ENCODE measurements around the gene DZIP3. TPM values are rescaled to one million over a fixed set of nuclear protein-coding genes. Genes with fewer than 3 reads are reported as not detected.
A peak's percentile ranks its signal among the peaks of the same experiment; 100 is the strongest.

Gene DZIP3
- 3.0 and 6.0 TPM in 2 replicates for total RNA-seq (2014; rRNA removed; shearing (Covaris generic); ENCODE audit: low replicate concordance)

GRCh38 chr3:108589081-108589997 lies at the start of gene DZIP3, which contains the start of gene CIP2A:
TSS of gene DZIP3 (plus strand) at chr3:108589722. CDS start at chr3:108605407, 15,685 bp downstream.
TSS of gene CIP2A (minus strand) at chr3:108589438. CDS start at chr3:108589375, 63 bp downstream.
- peak; percentile 92 for DNase-seq (ENCODE audit: low read depth)
- in situ Hi-C loops (cut with HindIII; ENCODE audit: low pct_unique_long_range_greater_than_20kb, low sequenced_read_pairs): no loop called here

- in situ Hi-C loops (cut with HindIII; ENCODE audit: low pct_unique_long_range_greater_than_20kb, low sequenced_read_pairs): no loop called here
Measured at GRCh38 chr3:108546247-108546646, 43.3 kb upstream of the DZIP3 start.

GRCh38 chr3:108546692-108547091 lies 42.8 kb upstream of the DZIP3 start:
- in situ Hi-C loops (cut with HindIII; ENCODE audit: low pct_unique_long_range_greater_than_20kb, low sequenced_read_pairs): no loop called here
- no peak for DNase-seq (ENCODE audit: low read depth)

More at GRCh38 chr3:108546247-108546646, 43.3 kb upstream of the DZIP3 start:
- DNase-seq (ENCODE audit: low read depth): no peak

DNA sequence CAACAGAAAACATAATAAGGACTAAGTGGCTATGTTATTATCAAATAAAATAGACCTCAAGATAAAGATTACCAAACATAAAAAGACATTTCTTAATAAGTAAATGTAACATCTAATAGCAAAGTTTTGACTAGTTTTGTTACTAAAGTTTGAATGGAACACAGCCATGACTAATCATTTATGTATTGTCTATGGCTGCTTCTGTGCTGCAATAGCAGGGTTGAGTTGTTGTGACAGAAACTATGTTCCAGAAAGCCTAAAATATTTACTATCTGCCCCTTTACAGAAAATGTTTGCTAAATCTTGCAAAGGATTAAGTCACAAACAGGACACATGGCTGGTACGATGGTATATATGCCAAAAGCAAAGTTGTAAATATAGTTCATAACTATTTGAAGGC lies 41.2 kb upstream of the DZIP3 start:
- in situ Hi-C loops (cut with HindIII; ENCODE audit: low pct_unique_long_range_greater_than_20kb, low sequenced_read_pairs): no loop called here
- DNase-seq (ENCODE audit: low read depth): no peak

DNA sequence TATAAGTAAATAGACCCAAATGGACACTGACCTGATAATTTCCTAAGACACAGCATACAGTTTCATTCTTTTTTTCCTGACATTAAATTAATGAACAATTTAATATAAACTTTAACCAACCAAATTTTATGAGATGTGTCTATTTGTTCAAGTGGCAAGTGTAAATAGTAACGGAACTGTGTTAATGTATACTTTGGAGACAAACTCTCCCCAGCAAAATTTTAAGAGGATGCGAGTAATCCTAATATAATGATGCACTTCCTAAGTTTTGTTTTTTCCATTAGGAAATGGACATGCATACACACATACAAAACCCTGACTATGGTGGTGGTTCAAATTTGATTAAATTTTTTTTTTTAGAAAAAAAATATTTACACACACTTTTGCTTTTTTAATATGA lies 40.6 kb upstream of the DZIP3 start:
- no peak for DNase-seq (ENCODE audit: low read depth)
- in situ Hi-C loops (cut with HindIII; ENCODE audit: low pct_unique_long_range_greater_than_20kb, low sequenced_read_pairs): no loop called here

GRCh38 chr3:108552267-108553159 lies 37.0 kb upstream of the DZIP3 start:
- in situ Hi-C loops (cut with HindIII; ENCODE audit: low pct_unique_long_range_greater_than_20kb, low sequenced_read_pairs): no loop called here
- peak; percentile 36 for DNase-seq (ENCODE audit: low read depth)

DNA sequence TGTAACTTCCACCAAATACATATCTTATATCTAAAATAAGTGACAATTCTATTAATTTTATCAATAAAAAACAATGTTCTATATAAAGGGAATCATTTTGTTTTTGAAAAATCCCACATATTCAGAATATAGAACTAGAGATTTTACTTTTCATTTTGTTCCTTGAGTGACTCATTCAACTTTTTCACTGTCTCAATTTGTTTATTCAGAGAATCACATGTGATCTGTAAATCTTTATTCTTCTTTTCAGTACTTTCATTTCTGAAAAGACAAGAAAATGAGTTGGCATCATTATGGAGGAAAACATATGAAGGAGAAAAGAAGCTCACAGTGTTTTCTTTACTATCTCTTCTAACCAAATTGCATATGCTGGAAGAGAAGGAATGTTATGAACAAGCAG lies 35.3 kb upstream of the DZIP3 start:
- in situ Hi-C loops (cut with HindIII; ENCODE audit: low pct_unique_long_range_greater_than_20kb, low sequenced_read_pairs): no loop called here
- peak; percentile 31 for DNase-seq (ENCODE audit: low read depth)

GRCh38 chr3:108554913-108555571 lies 34.5 kb upstream of the DZIP3 start:
- in situ Hi-C loops (cut with HindIII; ENCODE audit: low pct_unique_long_range_greater_than_20kb, low sequenced_read_pairs): no loop called here

GRCh38 chr3:108555966-108556581 lies 33.4 kb upstream of the DZIP3 start:
- in situ Hi-C loops (cut with HindIII; ENCODE audit: low pct_unique_long_range_greater_than_20kb, low sequenced_read_pairs): no loop called here
- no peak for DNase-seq (ENCODE audit: low read depth)

More at GRCh38 chr3:108554913-108555571, 34.5 kb upstream of the DZIP3 start:
- peak; percentile 77 for DNase-seq (ENCODE audit: low read depth)

GRCh38 chr3:108562565-108562964 lies 27.0 kb upstream of the DZIP3 start:
- in situ Hi-C loops (cut with HindIII; ENCODE audit: low pct_unique_long_range_greater_than_20kb, low sequenced_read_pairs): no loop called here
- no peak for DNase-seq (ENCODE audit: low read depth)

DNA sequence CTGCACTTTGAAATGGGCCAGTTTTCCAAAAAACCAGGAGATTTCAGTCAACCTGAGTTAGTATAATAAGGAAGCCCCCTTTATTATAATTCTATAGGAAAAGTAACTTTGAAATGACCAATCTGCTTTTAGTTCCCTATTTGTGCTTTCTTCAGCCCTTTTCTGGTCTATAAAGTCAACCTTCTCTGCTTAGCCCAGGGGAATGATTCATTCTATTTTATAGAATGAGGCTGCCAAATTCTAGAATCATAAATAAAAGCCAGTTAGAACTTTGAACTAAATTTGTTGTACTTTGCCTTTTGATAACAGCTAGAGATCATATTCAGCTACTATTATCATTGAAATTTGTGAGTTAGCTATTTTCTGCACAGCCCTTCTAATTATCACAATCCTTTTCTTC lies 25.0 kb upstream of the DZIP3 start:
- DNase-seq (ENCODE audit: low read depth): no peak

GRCh38 chr3:108565506-108565905 lies 24.0 kb upstream of the DZIP3 start:
- in situ Hi-C loops (cut with HindIII; ENCODE audit: low pct_unique_long_range_greater_than_20kb, low sequenced_read_pairs): no loop called here
- DNase-seq (ENCODE audit: low read depth): no peak

More for the DNA sequence above, 25.0 kb upstream of the DZIP3 start:
- in situ Hi-C loops (cut with HindIII; ENCODE audit: low pct_unique_long_range_greater_than_20kb, low sequenced_read_pairs): no loop called here

DNA sequence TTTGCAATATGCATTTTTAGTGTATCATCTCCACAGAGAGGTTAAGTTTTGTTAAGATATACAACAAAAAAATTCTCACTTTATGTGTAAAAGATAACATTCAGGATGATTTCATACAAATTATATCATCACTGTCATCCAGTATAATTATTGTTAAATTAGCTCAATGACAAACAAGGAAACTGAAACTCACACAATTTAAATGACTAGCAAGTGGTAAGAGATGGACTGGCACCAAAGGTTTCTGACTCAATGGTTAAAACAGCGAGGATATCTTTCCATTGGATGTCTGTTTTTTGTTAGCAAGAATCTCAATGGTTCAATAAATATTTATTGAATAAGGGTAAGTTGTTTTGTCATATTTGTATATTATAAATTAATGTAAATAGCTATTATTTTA lies 22.9 kb upstream of the DZIP3 start:
- in situ Hi-C loops (cut with HindIII; ENCODE audit: low pct_unique_long_range_greater_than_20kb, low sequenced_read_pairs): no loop called here
- no peak for DNase-seq (ENCODE audit: low read depth)

GRCh38 chr3:108569336-108569735 lies 20.2 kb upstream of the DZIP3 start:
- in situ Hi-C loops (cut with HindIII; ENCODE audit: low pct_unique_long_range_greater_than_20kb, low sequenced_read_pairs): no loop called here
- DNase-seq (ENCODE audit: low read depth): no peak

- no peak for DNase-seq (ENCODE audit: low read depth)
- in situ Hi-C loops (cut with HindIII; ENCODE audit: low pct_unique_long_range_greater_than_20kb, low sequenced_read_pairs): no loop called here
Measured at GRCh38 chr3:108578064-108578463, 11.5 kb upstream of the DZIP3 start.

GRCh38 chr3:108588601-108589000 lies 921 bp upstream of the DZIP3 start:
- no peak for DNase-seq (ENCODE audit: low read depth)
- in situ Hi-C loops (cut with HindIII; ENCODE audit: low pct_unique_long_range_greater_than_20kb, low sequenced_read_pairs): no loop called here

- in situ Hi-C loops (cut with HindIII; ENCODE audit: low pct_unique_long_range_greater_than_20kb, low sequenced_read_pairs): no loop called here
- DNase-seq (ENCODE audit: low read depth): no peak
Measured at GRCh38 chr3:108589998-108590323, 439 bp downstream of the DZIP3 start.

DNA sequence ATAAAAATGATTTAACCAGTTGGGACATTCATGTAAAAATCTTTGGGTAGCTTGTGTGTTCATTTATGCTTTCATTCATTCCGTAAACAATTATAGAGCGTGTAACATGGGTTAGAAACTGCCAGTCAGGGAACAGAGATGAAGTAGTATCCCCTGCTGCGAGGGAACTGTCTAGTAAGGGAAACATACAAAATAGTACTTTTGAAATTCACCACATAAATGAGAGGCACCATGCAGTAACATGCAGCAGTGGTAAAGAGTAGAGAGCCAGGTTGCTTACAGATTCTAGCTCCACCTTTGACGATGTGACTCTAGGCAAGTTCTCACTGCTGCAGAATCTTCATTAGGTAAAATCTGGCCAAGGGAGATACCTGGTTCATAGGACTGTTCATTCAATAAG lies 938 bp downstream of the DZIP3 start:
- DNase-seq (ENCODE audit: low read depth): no peak
- in situ Hi-C loops (cut with HindIII; ENCODE audit: low pct_unique_long_range_greater_than_20kb, low sequenced_read_pairs): no loop called here
